Naive thymus-derived CD4-positive, alpha-beta T cell (primary cell): ENCODE measurements around the gene CDK10. TPM values are rescaled to one million over a fixed set of nuclear protein-coding genes. Genes with fewer than 3 reads are reported as not detected.
"Not testable (repeated sequence)": the region's sequence is repeated elsewhere in the genome, so short reads cannot be mapped to it uniquely, and the experiment has no call there.

Experiments
- ATAC-seq: fragments of 150-1000 bp; cut with Tn5 transposase; 2 replicates; pipeline ENCODE4 v1.10.0; 2021; ENCODE audit warnings: mild to moderate bottlenecking, moderate library complexity
- CTCF ChIA-PET: fragments of 350-600 bp; sonication (Branson Sonifier 250); formaldehyde crosslinking; loops from one replicate; lab custom pipeline; 2021; ENCODE audit warnings: antibody characterized with exemption; lab: Charles Lee
- POLR2A ChIA-PET: fragments of 350-600 bp; sonication (Branson Sonifier 250); formaldehyde crosslinking; loops from one replicate; lab custom pipeline; 2021; ENCODE audit warnings: antibody characterized with exemption, inconsistent platforms; lab: Charles Lee
- DNase-seq, 9 donors: peaks; one replicate each; pipeline versions ENCODE4 v3.0.0 to v3.0.0-alpha.2; 2020 to 2022; ENCODE audit warnings: mixed read lengths in 1 of 9
- H3K27ac ChIP-seq: one replicate; pipeline ENCODE4 v1.7.0; 2013; ENCODE audit warnings: mild to moderate bottlenecking, low read depth, low read length, moderate library complexity
- H3K27me3 ChIP-seq, 2 donors: one replicate each; pipeline ENCODE4 v1.7.0; 2013; ENCODE audit warnings: low read length in 2 of 2, mild to moderate bottlenecking in 2 of 2, moderate library complexity in 2 of 2; ENCODE audit not compliant: control insufficient read depth in 2 of 2, insufficient read depth in 2 of 2
- H3K36me3 ChIP-seq, 3 experiments: 1 replicate in 2 of 3; 2 replicates in 1 of 3; pipeline ENCODE4 v1.7.0; 2013; ENCODE audit warnings: low read length in 3 of 3, mild to moderate bottlenecking in 3 of 3, moderate library complexity in 1 of 3; ENCODE audit not compliant: insufficient read depth in 3 of 3, control insufficient read depth in 2 of 3
- H3K4me1 ChIP-seq, 2 donors: one replicate each; pipeline ENCODE4 v1.7.0; 2013; ENCODE audit warnings: low read length in 2 of 2, mild to moderate bottlenecking in 2 of 2, moderate library complexity in 1 of 2; ENCODE audit not compliant: control insufficient read depth in 2 of 2, insufficient read depth in 2 of 2
- H3K4me3 ChIP-seq: 2 replicates; pipeline ENCODE4 v1.7.0; 2013; ENCODE audit warnings: mild to moderate bottlenecking, low read length
- H3K9me3 ChIP-seq, 3 experiments: 1 replicate in 2 of 3; 2 replicates in 1 of 3; pipeline ENCODE4 v1.7.0; 2013; ENCODE audit warnings: low read length in 3 of 3; ENCODE audit not compliant: control insufficient read depth in 2 of 3
- H3K27ac Mint-ChIP-seq, 9 donors: one replicate each; pipeline ENCODE4 v1.8.0; 2020 to 2022; ENCODE audit warnings: mixed read lengths in 9 of 9, mild to moderate bottlenecking in 8 of 9, moderate library complexity in 5 of 9, inconsistent platforms in 2 of 9
- H3K27me3 Mint-ChIP-seq, 5 donors: one replicate each; pipeline ENCODE4 v1.8.0; 2021 to 2022; ENCODE audit warnings: mixed read lengths in 5 of 5, mild to moderate bottlenecking in 1 of 5
- H3K36me3 Mint-ChIP-seq, 5 donors: one replicate each; pipeline ENCODE4 v1.8.0; 2020 to 2022; ENCODE audit warnings: mixed read lengths in 5 of 5, mild to moderate bottlenecking in 3 of 5, inconsistent platforms in 1 of 5
- H3K4me1 Mint-ChIP-seq, 7 donors: one replicate each; pipeline ENCODE4 v1.8.0; 2020 to 2022; ENCODE audit warnings: mixed read lengths in 7 of 7, mild to moderate bottlenecking in 3 of 7, inconsistent platforms in 1 of 7
- H3K4me3 Mint-ChIP-seq, 10 donors: one replicate each; pipeline ENCODE4 v1.8.0; 2020 to 2022; ENCODE audit warnings: mild to moderate bottlenecking in 10 of 10, mixed read lengths in 10 of 10, moderate library complexity in 6 of 10, inconsistent platforms in 2 of 10
- H3K9me3 Mint-ChIP-seq, 11 donors: one replicate each; pipeline ENCODE4 v1.8.0; 2020 to 2022; ENCODE audit warnings: mixed read lengths in 11 of 11, mild to moderate bottlenecking in 4 of 11, inconsistent platforms in 1 of 11, moderate library complexity in 1 of 11
- intact Hi-C, 2 donors: fragments of 100-400 bp; cut with micrococcal nuclease; formaldehyde crosslinking; loops; one replicate each; pipeline ENCODE4 v1.15.1; 2023
- polyA plus RNA-seq, 2 donors: library from polyadenylated mRNA; unstranded; fragments of 300-500 nt; fragmentation: Illumina TruSeq; gene quantifications; one replicate each; pipeline ENCODE4 v1.2.3, GENCODE V29; 2021
- total RNA-seq, 6 experiments: library from RNA in 5 of 6; stranded (reverse) in 5 of 6; gene quantifications; 1 replicate in 5 of 6; 2 replicates in 1 of 6; pipeline ENCODE4 v1.2.3 and lab custom pipeline; 2021 to 2026

The CDK10 gene
- total and polyA plus RNA-seq, 7 experiments from 2014 or later, result 32.8 to 150 (median 99.3) TPM

DNA sequence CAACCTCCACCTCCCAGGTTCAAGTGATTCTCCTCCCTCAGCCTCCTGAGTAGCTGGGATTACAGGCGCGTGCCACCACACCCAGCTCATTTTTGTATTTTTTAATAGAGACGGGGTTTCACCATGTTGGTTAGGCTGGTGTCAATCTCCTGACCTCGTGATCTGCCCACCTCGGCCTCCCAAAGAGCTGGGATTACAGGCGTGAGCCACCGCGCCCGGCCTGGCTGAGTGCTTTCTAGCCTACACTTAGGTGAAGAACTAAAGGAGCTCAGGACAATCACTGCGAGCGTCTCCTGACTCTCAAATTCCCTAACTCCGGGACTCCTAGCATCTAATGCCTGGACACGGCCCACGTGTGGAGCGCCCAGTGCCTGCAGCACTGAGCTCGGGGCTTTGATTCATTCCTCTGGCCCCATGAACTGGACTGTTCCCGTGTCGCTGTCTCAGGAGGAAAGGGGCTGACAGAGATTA, 13.2 kb downstream of the CDK10 start:
- POLR2A ChIA-PET, result interaction anchor here (0.6 to 3.5 kb wide), 14 partner anchors 13 to 222 kb away, joined by 3 to 23 read pairs (median 5); partner anchors contain the start of genes CDK10, CHMP1A, SPATA33 and TCF25
- peak overlapping the region; percentile 73 for H3K27ac ChIP-seq
- not testable (repeated sequence) for DNase-seq, H3K4me3 ChIP-seq, H3K9me3 ChIP-seq, H3K27me3 ChIP-seq, ATAC-seq, H3K36me3 Mint-ChIP-seq, H3K27me3 Mint-ChIP-seq, H3K9me3 Mint-ChIP-seq
- Mint-ChIP-seq H3K27ac (peak overlapping the region in 7 of 9 donors; percentile 76 to 89 (median 84)), H3K4me1 (peaks cover 0 to 34% (median 17%) of the 10 kb centered on the region in 7 donors), H3K4me3 (peak overlapping the region in 8 of 10 donors; percentile 52 to 84 (median 74))
- H3K36me3 ChIP-seq, result peaks cover 0 to 24% (median 0%) of the 10 kb centered on the region in 3 experiments
- H3K4me1 ChIP-seq, result peaks cover 27 to 28% of the 10 kb centered on the region in 2 donors
- CTCF ChIA-PET, result interaction anchor here (0.6 to 4.1 kb wide), 25 partner anchors 9 to 321 kb away, joined by 3 to 71 read pairs (median 4); partner anchors contain the start of genes CDK10 and TCF25
- intact Hi-C loops, result loop anchor here (1.0 to 10.0 kb wide), 15 partner anchors 13 to 897 kb away; partner anchors contain the start of genes CDK10 (in 2 of the 2), ANKRD11 (in 1 of the 2), CDT1 (in 1 of the 2) and CHMP1A (in 1 of the 2)

DNA sequence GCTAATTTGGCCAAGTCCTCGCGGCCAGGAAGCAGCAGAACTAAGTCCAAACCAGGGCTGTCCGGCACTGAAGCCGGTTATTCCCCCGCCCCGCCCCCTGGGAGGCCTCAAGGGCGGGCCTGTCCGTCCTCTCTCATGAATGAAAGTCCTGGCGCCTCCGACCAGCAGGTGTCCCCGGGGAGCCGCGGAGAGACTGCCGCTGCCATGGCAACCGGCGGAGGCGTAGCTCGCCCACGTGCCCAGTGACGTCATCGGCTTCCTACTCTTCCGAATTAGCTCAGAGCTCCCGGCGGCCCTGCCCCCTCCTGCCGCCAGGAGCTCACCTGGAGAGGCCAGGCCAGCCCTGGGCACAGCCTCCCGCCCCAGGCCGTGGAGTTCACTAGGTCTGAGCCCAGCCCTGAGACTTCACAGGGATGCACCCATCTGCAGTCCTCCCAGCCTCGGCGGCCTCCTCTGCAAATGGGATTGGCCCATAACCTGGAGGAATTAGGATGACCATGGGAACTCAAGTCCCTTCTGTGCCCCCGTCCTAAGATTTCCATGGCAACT, 13.7 kb downstream of the CDK10 start:
- Mint-ChIP-seq H3K27me3 (no peaks in the 10 kb centered on the region), H3K4me1 (peaks cover 0 to 34% (median 17%) of the 10 kb centered on the region in 7 donors), H3K27ac (peak overlapping the region in 8 of 9 donors; percentile 46 to 89 (median 80)), H3K4me3 (peak overlapping the region; percentile 52 to 84 (median 74)), H3K9me3 (no peaks in the 10 kb centered on the region), H3K36me3 (peaks cover 0 to 4% (median 0%) of the 10 kb centered on the region in 5 donors)
- ChIA-PET CTCF (interaction anchor here (0.6 to 4.1 kb wide), 27 partner anchors 9 to 375 kb away, joined by 3 to 71 read pairs (median 4); partner anchors contain the start of genes CDK10 and TCF25), POLR2A (interaction anchor here (0.6 to 3.5 kb wide), 16 partner anchors 14 to 222 kb away, joined by 3 to 23 read pairs (median 4); partner anchors contain the start of genes CDK10, CHMP1A, SPATA33 and TCF25)
- peaks cover 0 to 20% (median 0%) of the 10 kb centered on the region in 3 experiments for H3K36me3 ChIP-seq
- H3K27ac ChIP-seq, result peak overlapping the region; percentile 73
- peak; percentile 88 to 99 (median 92) for DNase-seq
- H3K4me3 ChIP-seq, result peak overlapping the region; percentile 41
- H3K4me1 ChIP-seq, result peaks cover 27 to 28% of the 10 kb centered on the region in 2 donors
- no peaks in the 10 kb centered on the region for H3K27me3 ChIP-seq
- H3K9me3 ChIP-seq, result no peaks in the 10 kb centered on the region
- intact Hi-C loops, result loop anchor here (1.0 to 10.0 kb wide), 15 partner anchors 14 to 898 kb away; partner anchors contain the start of genes CDK10 (in 2 of the 2), ANKRD11 (in 1 of the 2), CDT1 (in 1 of the 2) and CHMP1A (in 1 of the 2)
- peak; percentile 52 for ATAC-seq

DNA sequence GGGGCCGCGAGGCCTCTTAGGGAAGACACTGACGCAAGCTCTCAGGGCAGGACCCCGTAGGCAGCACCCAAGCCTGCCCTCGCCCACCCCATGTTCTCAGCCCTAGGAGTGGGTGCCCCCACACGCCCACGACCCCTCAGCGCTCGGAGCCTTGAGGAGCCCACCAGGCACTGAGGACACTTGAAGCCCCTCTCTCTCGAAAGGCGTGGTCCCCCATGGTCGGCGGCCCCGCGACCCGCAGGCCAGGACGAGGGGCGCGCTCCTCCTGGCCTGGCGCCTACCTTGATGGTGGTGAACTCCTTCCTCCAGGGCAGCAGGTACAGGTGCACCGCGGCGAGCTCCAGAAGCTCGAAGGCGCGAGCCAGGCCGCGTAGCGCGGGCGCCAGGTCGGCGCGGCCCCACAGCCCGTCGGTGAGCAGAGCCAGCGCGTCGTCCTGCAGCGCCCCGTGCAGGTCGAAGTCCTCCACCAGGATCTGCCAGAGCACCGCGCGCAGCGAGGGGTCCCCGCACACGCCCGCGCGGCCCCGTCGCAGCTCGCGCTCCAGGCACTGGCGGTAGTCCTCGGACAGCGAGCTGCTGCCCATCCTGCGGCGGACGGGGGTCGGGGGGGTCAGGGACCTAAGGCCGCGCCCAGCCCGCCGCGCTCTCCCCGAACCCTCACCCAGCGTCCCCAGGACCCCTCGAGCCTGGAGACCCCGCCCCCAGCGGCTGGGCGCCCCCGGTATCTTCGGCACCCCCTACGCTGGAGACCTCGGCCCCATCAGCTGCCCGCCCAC, 14.3 kb downstream of the CDK10 start:
- H3K4me1 Mint-ChIP-seq, result peaks cover under 1 to 30% (median 16%) of the 10 kb centered on the region in 7 donors
- peaks cover 0 to 4% (median 0%) of the 10 kb centered on the region in 5 donors for H3K36me3 Mint-ChIP-seq
- ATAC-seq (peak; percentile 17), DNase-seq (peak; percentile 46 to 60 (median 58))
- peak overlapping the region; percentile 73 for H3K27ac ChIP-seq
- H3K9me3 ChIP-seq, result no peaks in the 10 kb centered on the region
- intact Hi-C loops, result loop anchor here (1.0 to 10.0 kb wide), 17 partner anchors 15 to 899 kb away; partner anchors contain the start of genes CDK10 (in 2 of the 2), ANKRD11 (in 1 of the 2), CDT1 (in 1 of the 2) and CHMP1A (in 1 of the 2)
- peaks cover 28% of the 10 kb centered on the region in 2 donors for H3K4me1 ChIP-seq
- CTCF ChIA-PET, result interaction anchor here (0.6 to 4.1 kb wide), 23 partner anchors 8 to 375 kb away, joined by 3 to 71 read pairs (median 4); partner anchors contain the start of genes CDK10 and TCF25
- H3K4me3 ChIP-seq, result peak overlapping the region; percentile 41
- peaks cover 0 to 14% (median 0%) of the 10 kb centered on the region in 3 experiments for H3K36me3 ChIP-seq
- POLR2A ChIA-PET, result interaction anchor here (0.6 to 3.5 kb wide), 14 partner anchors 15 to 221 kb away, joined by 3 to 23 read pairs (median 5); partner anchors contain the start of genes CDK10, CHMP1A, SPATA33 and TCF25
- no peaks in the 10 kb centered on the region for H3K27me3 Mint-ChIP-seq
- peak overlapping the region; percentile 66 to 86 (median 76) for H3K4me3 Mint-ChIP-seq
- no peaks in the 10 kb centered on the region for H3K27me3 ChIP-seq
- peak overlapping the region in 8 of 9 donors; percentile 46 to 89 (median 85) for H3K27ac Mint-ChIP-seq
- no peaks in the 10 kb centered on the region for H3K9me3 Mint-ChIP-seq

DNA sequence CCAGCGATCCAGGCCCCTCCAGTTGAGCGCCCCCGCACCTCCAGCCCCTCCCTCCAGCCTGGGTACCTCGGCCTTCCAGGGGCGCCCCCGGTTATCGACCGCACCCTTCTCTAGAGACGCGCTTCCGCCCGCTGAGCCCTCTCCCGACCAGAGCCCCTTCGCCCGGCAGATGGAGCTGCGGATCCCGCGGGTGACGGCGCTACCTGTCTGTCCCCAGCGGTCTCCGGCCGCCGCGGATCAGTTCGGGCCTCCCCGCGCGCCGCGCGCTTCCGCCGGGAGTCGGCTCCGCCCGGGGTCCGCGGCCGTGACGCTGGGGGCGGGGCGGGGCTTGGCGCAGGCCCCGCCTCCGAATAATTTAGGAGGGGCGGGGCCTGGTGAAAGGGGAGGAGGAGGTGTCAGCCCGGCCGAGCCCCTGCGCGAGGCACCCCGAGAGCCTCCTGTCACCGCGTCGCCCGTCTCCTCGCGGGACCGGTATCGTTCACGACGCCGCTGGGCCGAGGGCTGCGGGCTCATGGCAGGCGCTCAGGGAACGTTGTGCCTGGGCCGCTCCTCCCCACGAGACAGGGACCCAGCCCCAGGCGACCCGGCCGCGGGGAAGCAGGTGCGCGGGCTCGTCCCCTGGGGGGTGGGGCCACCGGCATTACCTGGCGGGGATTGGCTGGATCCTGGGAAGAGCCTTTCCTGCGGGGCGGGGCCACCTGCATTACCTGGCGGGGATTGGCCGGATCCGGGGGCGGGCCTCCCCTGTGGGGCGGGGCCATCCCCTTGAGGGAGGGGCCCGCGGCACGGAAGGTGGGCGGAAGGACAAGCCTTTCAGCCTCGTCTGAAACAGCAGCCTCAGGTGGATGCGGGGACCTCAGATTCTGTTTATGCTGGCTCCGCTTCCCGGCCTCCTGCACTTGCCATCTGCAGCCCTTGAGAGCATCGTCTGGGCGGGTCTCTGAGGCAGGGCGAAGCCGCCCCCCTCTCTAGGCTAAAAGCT, 15.2 kb downstream of the CDK10 start, which contains the start of gene SPATA2L:
SPATA2L (minus strand) TSS at position 281 of the 982 bp plus-strand sequence. CDS start 473 bp downstream, outside the sequence.
- Mint-ChIP-seq H3K27me3 (no peaks in the 10 kb centered on the region), H3K27ac (peak within 1 kb of the TSS; percentile 64 to 90 (median 87)), H3K36me3 (peaks cover 0 to 4% (median 0%) of the 10 kb centered on the region in 5 donors), H3K4me3 (peak within 1 kb of the TSS; percentile 66 to 86 (median 76)), H3K4me1 (peaks cover 5 to 34% (median 21%) of the 10 kb centered on the region in 7 donors), H3K9me3 (no peaks in the 10 kb centered on the region)
- Histone ChIP-seq H3K4me3 (peak within 1 kb of the TSS; percentile 41), H3K9me3 (no peaks in the 10 kb centered on the region), H3K27me3 (no peaks in the 10 kb centered on the region), H3K4me1 (peaks cover 19 to 26% of the 10 kb centered on the region in 2 donors), H3K27ac (peak within 1 kb of the TSS; percentile 73), H3K36me3 (peaks cover 0 to 10% (median 0%) of the 10 kb centered on the region in 3 experiments)
- ATAC-seq, result peak; percentile 90
- CTCF ChIA-PET, result interaction anchor here (0.6 to 4.1 kb wide), 9 partner anchors 16 to 172 kb away, joined by 4 to 71 read pairs (median 5); partner anchors contain the start of gene TCF25
- intact Hi-C loops, result loop anchor here (1.0 to 10.0 kb wide), 9 partner anchors 10 to 899 kb away; partner anchors contain the start of genes ANKRD11 (in 1 of the 2), CDT1 (in 1 of the 2), FANCA (in 1 of the 2) and RPL13 (in 1 of the 2)
- POLR2A ChIA-PET, result interaction anchor here (0.6 to 3.5 kb wide), 9 partner anchors 10 to 171 kb away, joined by 3 to 23 read pairs (median 13); partner anchors contain the start of genes CDK10, CHMP1A, SPATA33 and TCF25
- DNase-seq, result peak; percentile 96 to 100 (median 99)

DNA sequence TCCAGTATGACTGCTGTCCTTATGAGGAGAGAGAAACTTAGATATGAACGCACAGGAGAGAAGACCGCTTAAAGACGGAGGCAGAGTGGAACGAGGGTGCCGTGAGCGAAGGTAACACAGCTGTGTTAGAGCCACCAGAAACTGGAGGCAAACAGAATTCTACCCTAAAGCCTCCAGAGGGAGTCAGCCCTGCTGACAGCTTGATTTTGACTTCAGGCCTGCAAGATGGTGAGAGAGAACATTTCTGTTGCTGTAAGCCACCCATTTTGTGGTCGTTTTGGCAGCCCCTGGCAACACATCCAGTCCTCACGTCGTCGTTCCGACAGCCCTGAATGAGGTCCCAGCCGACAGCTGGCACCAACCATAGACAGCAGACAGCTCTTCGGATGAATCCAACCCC, 17.8 kb downstream of the CDK10 start:
- Mint-ChIP-seq H3K27me3 (no peaks in the 10 kb centered on the region), H3K9me3 (no peaks in the 10 kb centered on the region), H3K27ac (no peak overlapping the region), H3K36me3 (peaks cover 0 to under 1% (median 0%) of the 10 kb centered on the region in 5 donors), H3K4me1 (peaks cover 5 to 30% (median 17%) of the 10 kb centered on the region in 7 donors), H3K4me3 (no peak overlapping the region)
- intact Hi-C loops, result loop anchor here (5.0 to 10.0 kb wide), 4 partner anchors 217 to 902 kb away; partner anchors contain the start of gene CDT1 (in 1 of the 2)
- no peaks in the 10 kb centered on the region for H3K9me3 ChIP-seq
- no peaks in the 10 kb centered on the region for H3K27me3 ChIP-seq
- H3K4me1 ChIP-seq, result peaks cover 16 to 26% of the 10 kb centered on the region in 2 donors
- no peak overlapping the region for H3K27ac ChIP-seq
- ATAC-seq, result no peak
- no peak for DNase-seq
- H3K36me3 ChIP-seq, result no peaks in the 10 kb centered on the region
- ChIA-PET POLR2A (interaction anchor here (0.8 to 5.2 kb wide), 4 partner anchors 15 to 34 kb away, joined by 3 to 50 read pairs (median 4); no protein-coding TSS in a partner anchor), CTCF (interaction anchor here (1.0 to 6.8 kb wide), 5 partner anchors 12 to 169 kb away, joined by 3 to 138 read pairs (median 12); partner anchors contain the start of gene TCF25)
- H3K4me3 ChIP-seq, result no peak overlapping the region
